Measurements from ENCODE around the gene TGFB1I1. TPM values are rescaled to one million over a fixed set of nuclear protein-coding genes. Genes with fewer than 3 reads are reported as not detected.

TGFB1I1 gene
- total RNA-seq, 3 donors from 2014 or later: 17.4 to 31.8 (median 30.1) TPM

DNA sequence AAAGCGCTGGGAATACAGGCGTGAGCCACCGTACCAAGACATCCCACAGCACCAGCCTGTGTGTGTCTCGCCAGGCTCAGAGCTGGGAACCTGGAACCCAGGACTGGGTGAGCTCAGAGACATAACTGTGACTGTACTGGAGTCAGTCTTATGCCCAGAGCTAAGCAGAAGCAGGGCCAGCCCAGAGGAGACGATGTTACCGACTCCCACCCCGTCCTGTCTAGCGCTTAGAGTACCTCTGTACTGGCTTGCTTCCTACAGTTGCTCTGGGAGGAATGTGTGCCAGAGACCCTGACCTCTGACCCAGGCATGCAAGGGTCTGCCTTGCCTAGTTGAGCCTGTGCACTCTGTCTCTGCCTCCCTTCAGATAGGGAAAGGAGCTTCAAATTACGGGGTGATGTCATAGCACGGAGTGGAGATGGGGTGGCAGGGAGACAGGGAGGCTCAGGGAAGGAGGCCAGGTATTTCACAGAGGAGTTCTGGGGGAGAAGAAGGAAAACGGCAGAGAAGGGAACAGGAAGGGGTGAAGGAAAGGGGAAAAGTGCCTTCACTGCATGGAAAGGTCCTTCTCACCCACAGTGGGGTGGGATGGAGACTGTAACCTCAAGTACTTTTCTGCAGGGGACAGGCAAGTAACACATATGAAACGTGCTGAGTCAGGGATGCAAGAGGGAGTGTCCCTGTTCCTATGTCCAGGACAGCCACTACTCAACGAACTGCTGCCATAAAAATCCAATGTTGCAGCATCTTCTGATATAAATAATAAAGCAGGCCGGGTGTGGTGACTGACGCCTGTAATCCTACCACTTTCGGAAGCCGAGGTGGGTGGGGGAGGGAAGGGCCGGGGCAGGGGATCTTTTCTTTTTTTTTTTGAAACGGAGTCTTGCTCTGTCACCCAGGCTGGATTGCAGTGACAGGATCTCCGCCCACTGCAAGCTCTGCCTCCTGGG is 18.4 kb upstream of the TGFB1I1 start:
- peak overlapping the region; percentile 61 to 77 for H3K27ac ChIP-seq
- no peaks in the 10 kb centered on the region for H3K36me3 ChIP-seq
- no peaks in the 10 kb centered on the region for H3K9me3 ChIP-seq
- peaks cover 5 to 28% of the 10 kb centered on the region in 2 donors for H3K4me1 ChIP-seq
- no peaks in the 10 kb centered on the region for H3K27me3 ChIP-seq
- intact Hi-C loops (cut with DNase I; ENCODE audit: low total_unique reads): no loop called here
- no peak for DNase-seq (ENCODE audit: low spot score in 2 of 2)
- TF ChIP-seq POLR2AphosphoS5 (IDR thresholded peaks at IDR 0.05) (no peak), POLR2A (IDR thresholded peaks at IDR 0.05) (no peak), CTCF (IDR thresholded peaks at IDR 0.05) (no peak)
- no peak overlapping the region for H3K4me3 ChIP-seq

GRCh38 chr16:31455601-31456314 is 16.2 kb upstream of the TGFB1I1 start:
- intact Hi-C loops (cut with DNase I; ENCODE audit: low total_unique reads): no loop called here
- H3K27ac ChIP-seq: no peak overlapping the region
- H3K4me3 ChIP-seq: no peak overlapping the region
- DNase-seq (ENCODE audit: low spot score in 2 of 2): no peak
- H3K27me3 ChIP-seq: no peaks in the 10 kb centered on the region
- H3K36me3 ChIP-seq: no peaks in the 10 kb centered on the region
- TF ChIP-seq POLR2AphosphoS5 (IDR thresholded peaks at IDR 0.05) (no peak), CTCF (IDR thresholded peaks at IDR 0.05) (no peak), POLR2A (IDR thresholded peaks at IDR 0.05) (no peak)
- peaks cover 5 to 28% of the 10 kb centered on the region in 2 donors for H3K4me1 ChIP-seq
- H3K9me3 ChIP-seq: no peaks in the 10 kb centered on the region

DNA sequence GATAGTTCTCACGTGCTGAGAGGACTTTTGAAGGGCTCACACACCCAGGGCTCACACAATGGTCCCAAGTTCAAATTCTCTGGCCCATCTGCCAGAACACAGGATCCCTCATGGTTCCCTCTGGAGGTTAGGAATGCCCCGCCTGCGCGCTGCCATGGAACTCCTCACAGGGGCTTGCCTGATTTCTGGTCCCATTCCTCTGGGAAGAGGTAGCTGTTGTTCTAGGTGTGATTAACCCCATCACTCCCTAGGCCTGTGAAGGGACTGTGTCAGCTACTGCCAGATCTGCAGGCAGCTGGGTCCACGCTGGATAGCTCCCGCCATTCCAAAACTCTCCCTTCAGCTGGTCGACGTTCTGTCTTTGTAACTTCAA is 15.0 kb upstream of the TGFB1I1 start:
- intact Hi-C loops (cut with DNase I; ENCODE audit: low total_unique reads): no loop called here
- TF ChIP-seq POLR2A (IDR thresholded peaks at IDR 0.05): no peak
- TF ChIP-seq POLR2AphosphoS5 (IDR thresholded peaks at IDR 0.05): no peak
- no peak for TF ChIP-seq CTCF (IDR thresholded peaks at IDR 0.05)
- Histone ChIP-seq H3K4me1 (peaks cover 5 to 21% of the 10 kb centered on the region in 2 donors), H3K27me3 (no peaks in the 10 kb centered on the region), H3K27ac (peak overlapping the region in 1 of 2 donors; percentile 16), H3K4me3 (peak overlapping the region in 1 of 3 donors; percentile 81), H3K9me3 (no peaks in the 10 kb centered on the region), H3K36me3 (no peaks in the 10 kb centered on the region)
- no peak for DNase-seq (ENCODE audit: low spot score in 2 of 2)

- peak in 1 of 2 donors; percentile 59 for DNase-seq (ENCODE audit: low spot score in 2 of 2)
- no peaks in the 10 kb centered on the region for H3K36me3 ChIP-seq
- no peaks in the 10 kb centered on the region for H3K9me3 ChIP-seq
- TF ChIP-seq POLR2A (IDR thresholded peaks at IDR 0.05) (no peak), POLR2AphosphoS5 (IDR thresholded peaks at IDR 0.05) (no peak), CTCF (IDR thresholded peaks at IDR 0.05) (no peak)
- peaks cover 5 to 16% of the 10 kb centered on the region in 2 donors for H3K4me1 ChIP-seq
- peak overlapping the region; percentile 99 to 100 for H3K27ac ChIP-seq
- intact Hi-C loops (cut with DNase I; ENCODE audit: low total_unique reads): no loop called here
- H3K27me3 ChIP-seq: no peaks in the 10 kb centered on the region
- peak overlapping the region; percentile 81 to 88 (median 83) for H3K4me3 ChIP-seq
These were observed 13.7 kb upstream of the TGFB1I1 start for GRCh38 chr16:31458073-31458843.

All from breast epithelium (tissue), 4 donors.